Ecto neural progenitor cell (in vitro differentiated cells): Measurements from ENCODE around the gene TRIM29.

ENCODE experiments used
- DNase-seq: peaks from one replicate; pipeline ENCODE4 v3.0.0-alpha.2; 2018; ENCODE audit warnings: low spot score

Gene TRIM29

GRCh38 chr11:120139316-120140069, 1.6 kb upstream of the TRIM29 start:
- DNase-seq: peak; percentile 54

GRCh38 chr11:120137187-120137610, 714 bp downstream of the TRIM29 start:
- DNase-seq: peak; percentile 36

GRCh38 chr11:120136356-120136755, 1.6 kb downstream of the TRIM29 start:
- peak; percentile 39 for DNase-seq

GRCh38 chr11:120135838-120136237, 2.1 kb downstream of the TRIM29 start:
- DNase-seq: peak; percentile 23

- DNase-seq: no peak
These were observed 3.0 kb downstream of the TRIM29 start for GRCh38 chr11:120134931-120135228.

GRCh38 chr11:120134106-120134930, 3.6 kb downstream of the TRIM29 start:
- DNase-seq: peak; percentile 42

- peak; percentile 29 for DNase-seq
These were observed 4.5 kb downstream of the TRIM29 start for GRCh38 chr11:120133216-120134105.

- DNase-seq: peak; percentile 26
These were observed 5.2 kb downstream of the TRIM29 start for GRCh38 chr11:120132645-120133185.

GRCh38 chr11:120131941-120132644, 5.8 kb downstream of the TRIM29 start:
- DNase-seq: peak; percentile 37

- DNase-seq: no peak
These were observed 6.7 kb downstream of the TRIM29 start for GRCh38 chr11:120130991-120131760.

- DNase-seq: no peak
These were observed 7.5 kb downstream of the TRIM29 start for GRCh38 chr11:120130176-120130980.

- DNase-seq: no peak
These were observed 8.3 kb downstream of the TRIM29 start for GRCh38 chr11:120129570-120129969.

- no peak for DNase-seq
These were observed 9.4 kb downstream of the TRIM29 start for GRCh38 chr11:120128392-120129119.

- no peak for DNase-seq
These were observed 10.7 kb downstream of the TRIM29 start for GRCh38 chr11:120127236-120127635.

- DNase-seq: no peak
These were observed 11.3 kb downstream of the TRIM29 start for GRCh38 chr11:120126620-120127019.

- no peak for DNase-seq
These were observed 12.4 kb downstream of the TRIM29 start for GRCh38 chr11:120125509-120125908.

GRCh38 chr11:120125024-120125423, 12.9 kb downstream of the TRIM29 start:
- no peak for DNase-seq

- no peak for DNase-seq
These were observed 13.6 kb downstream of the TRIM29 start for GRCh38 chr11:120124355-120124754.

- DNase-seq: no peak
These were observed 14.0 kb downstream of the TRIM29 start for GRCh38 chr11:120123946-120124345.
